SKM-1 (cell line): ENCODE data around the gene SIGLEC1.

Source experiments
- DNase-seq: peaks from one replicate; lab custom pipeline; 2025; ENCODE audit not compliant: unreplicated experiment; lab: John Stamatoyannopoulos, UW

The SIGLEC1 gene

DNA sequence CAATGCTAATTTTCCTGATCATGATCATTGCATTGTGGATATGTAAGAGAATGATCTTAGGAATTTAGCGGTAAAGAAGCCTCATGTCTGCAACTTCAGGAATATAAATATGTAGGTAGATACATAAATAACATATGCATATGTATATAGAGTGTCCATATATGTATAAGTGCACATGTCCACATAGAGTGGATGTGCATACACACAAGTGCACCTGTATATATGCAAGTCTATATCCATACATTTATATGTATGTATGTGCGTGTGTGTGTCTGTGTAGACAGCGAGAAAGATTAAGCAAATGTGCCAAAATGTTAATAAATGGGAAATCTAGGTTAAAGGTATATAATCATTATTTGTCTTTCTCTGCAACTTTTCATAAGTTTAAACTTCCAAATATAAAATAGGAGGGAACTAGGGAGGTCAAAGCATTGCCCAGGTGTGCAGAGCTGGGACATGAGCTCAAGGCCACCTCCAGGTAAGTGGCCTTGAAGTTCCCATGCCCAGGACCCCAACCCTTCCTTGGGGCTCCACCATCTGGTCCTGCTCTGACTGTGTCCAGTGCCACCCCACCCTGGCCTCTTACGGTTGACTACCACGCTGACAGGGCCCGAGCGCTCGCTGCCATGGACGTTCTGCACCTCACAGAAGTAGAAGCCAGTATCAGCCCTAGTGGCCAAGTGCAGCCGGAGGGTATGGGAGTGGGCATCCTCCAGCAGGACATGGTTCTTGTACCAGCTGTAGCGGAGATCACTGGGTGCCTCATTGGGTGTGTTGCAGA, 9.6 kb downstream of the SIGLEC1 start:
- DNase-seq = no peak

DNA sequence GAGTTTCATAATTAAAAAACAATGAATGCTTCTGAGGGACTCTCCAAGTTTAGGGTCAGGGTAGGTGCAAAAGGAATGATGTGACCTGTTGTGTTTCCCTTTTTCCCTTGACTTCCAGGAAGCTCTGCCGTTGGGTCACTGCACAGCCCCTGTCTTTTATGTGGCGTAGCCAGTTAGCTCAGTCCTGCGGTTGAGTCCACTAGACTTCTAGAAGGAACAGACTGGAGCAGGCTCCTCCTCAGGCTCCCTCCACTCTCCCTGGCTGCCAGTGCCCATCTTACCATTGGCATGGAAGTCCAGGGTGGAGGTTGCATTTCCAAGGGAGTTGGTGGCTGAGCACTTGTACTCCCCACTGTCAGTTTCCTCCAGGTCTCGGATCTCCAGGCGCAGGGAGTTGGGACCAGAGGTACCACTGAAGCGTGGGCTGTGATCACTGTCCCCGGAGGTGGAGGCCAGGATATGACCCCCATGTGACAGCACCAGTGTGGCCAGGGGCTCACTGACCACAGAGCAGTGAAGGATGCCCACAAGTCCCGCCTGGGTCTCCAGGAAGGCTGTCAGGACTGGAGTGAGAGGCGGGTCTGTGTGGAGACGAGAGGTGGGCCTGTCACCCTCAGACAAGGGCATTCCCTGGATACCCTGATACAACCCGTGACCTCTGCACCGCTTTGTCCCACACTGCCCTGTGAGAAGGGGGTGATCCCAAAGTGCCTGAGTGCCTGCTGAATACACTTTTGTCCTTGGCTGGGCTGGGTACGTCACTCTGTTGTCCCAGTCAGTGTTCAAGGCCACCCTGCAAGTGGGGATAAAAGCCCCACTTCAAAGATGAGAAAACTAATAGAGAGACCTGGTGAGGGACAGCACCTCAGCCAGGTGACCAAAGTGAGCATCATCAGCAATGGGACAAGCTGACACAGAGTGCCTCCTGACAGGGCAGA, 11.1 kb downstream of the SIGLEC1 start:
- no peak for DNase-seq

DNA sequence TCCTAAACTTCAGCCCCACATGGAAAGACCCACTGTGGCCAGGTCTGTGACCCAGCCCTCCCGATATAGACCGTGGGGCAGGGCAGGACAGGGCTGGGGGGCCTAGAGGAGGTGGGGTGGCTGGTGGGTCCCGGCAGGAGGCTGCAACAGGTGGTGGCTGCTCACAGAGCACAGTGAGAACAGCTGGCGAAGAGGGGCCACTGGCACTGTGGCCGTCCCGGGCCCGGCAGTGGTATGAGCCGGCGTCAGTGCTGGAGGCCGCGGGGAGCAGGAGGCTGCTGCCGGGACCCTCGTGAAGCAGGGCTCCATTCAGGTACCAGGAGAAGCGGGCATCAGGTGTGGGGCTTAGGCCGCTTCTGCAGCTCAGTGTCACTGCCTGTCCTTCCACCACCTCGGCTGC, 13.4 kb downstream of the SIGLEC1 start:
- no peak for DNase-seq

DNA sequence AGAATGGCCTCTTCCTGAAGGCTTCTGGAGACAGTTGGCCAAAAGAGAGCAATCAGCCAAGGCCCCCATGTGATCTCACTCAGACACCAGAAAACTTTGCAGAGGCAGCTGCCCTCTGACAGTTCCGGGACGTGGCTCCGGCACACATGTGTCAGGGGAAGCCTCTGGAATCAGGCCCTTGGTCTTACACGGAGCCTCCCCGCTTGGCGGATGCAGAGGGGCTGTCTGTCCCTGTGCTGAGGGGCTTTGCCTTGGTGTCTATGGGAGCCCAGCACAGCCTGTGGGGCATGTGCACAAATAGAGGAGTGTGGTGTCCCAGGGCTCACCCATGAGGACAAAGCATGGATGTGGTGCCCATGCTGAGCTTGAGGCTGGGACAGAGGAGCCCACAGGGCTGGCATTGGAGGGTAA, 13.8 kb downstream of the SIGLEC1 start:
- no peak for DNase-seq

DNA sequence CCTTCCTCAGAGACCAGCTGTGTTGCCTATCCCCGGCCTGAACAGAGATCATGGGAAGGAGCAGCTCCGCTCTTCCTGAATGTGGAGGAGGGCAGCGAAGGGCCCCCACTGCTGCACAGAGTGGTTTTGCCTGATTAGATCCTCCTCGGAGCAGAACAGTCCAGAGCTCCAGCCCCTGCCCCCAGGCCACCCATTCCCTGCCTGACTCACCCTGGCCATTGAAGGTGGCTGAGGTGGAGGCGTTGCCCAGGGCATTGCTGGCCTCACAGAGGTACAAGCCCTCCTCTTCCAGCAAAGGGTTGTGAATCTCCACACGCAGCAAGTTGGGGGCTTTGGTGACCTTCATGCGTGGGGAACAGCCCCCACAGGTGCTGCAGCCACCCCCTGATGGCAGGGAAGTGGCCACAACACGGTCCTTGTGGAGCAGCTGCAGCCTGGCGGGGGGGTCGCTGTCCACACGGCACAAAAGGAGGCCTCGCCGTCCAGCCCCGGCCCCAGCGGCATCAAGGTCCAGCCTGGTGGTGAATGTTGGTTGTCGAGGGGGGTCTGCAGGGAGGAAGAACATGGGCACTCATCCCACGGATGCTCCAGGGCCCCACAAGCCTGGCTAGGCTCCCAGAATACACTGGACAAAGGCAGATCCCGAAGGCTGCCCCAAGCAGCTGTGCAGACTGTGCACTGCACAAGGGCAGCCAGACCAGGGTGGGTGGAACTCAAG, 14.7 kb downstream of the SIGLEC1 start:
- no peak for DNase-seq

DNA sequence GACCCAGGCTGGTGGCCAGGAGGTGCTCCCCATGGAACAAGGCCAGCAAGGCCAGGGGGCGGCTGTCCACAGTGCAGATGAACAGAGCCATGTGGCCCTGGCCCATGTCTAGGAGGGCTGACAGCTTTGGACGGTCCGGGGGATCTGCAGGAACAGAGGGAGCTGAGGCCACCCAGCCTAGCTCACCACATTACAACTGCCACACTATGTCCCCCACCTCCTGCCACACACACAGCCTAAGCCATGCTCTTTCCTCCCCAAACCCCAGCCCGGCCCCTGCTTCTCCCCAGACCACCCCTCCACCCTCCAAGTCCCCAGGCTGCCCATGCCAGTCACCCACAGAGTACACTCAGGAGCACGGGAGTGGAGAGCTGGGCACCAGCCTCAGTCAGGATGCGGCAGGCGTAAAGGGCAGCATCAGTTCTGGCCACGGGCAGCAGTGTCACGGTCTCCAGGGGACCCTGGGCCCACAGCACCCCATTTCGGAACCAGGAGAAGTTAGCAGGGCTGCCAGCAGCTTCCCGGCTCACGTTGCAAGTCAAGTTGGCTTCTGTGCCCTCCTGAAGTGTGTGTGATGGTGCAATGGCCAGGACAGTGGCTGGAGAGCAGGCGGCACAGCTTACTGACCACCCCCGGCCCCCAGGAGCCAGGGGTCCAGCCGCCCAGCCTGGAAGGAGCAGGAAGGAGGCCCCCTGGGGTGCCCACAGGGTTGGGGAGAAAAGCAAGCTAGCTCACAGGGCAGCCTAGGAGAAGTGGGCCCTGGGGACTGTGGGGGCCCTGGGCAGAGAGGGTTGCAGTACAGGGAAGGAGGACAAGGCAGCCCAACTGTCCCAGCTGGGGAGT, 15.4 kb downstream of the SIGLEC1 start:
- DNase-seq = no peak

DNA sequence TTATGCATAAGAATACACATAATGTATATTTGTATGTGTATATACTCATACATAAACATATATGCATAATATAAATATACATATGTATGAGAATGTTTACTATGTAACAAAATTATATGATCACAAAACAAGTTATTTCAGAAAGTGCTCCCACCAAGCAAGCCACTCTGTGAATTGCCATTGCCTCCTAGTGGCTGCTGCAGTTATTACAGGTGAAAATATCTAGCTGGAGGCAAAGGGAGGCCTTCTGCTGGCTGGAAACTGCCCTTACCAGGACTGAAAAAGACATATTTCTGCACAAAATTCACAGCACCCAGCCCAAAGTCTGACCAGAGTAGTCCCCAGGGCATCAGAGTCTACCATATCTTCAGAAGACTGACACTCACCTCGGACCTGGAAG, 16.2 kb downstream of the SIGLEC1 start:
- DNase-seq = no peak

DNA sequence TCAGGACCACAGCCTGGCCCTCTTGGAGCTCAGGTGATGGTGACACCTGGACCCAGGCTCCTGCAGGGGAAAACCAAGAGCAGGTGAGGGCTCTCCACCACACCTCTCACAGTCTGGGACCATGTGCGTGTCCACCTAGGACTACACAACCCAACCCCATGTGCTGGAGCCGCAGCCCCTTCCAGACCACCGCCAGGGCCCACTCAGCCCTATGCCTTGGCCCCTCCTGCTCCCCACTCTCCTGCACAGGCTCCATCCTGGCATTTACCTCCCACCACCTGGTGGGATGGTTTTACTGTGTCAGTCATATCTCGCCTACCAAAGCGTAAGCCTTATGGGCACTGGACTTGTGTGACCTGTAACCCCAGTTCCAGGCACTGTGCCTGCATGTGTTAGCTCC, 17.5 kb downstream of the SIGLEC1 start:
- DNase-seq = no peak

DNA sequence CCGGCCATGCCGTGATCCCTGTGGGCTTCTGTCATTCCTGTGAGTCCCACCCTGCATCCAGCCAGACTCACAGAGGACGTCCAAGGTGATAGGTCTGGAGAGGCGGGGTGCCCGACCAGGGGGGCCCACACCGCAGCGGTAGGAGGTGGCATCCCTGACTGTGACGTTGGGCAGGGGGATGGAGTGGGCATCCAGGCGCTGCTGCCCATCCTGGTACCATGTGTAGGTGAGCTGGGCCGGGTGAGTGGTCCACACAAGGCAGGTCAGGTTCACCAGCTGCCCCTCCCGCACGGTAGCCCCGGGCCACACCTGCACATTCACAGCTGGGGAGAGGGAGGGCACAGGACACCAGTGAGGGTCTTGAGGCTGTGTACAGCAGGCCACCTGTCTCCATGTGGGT, 19.0 kb downstream of the SIGLEC1 start:
- DNase-seq = no peak

DNA sequence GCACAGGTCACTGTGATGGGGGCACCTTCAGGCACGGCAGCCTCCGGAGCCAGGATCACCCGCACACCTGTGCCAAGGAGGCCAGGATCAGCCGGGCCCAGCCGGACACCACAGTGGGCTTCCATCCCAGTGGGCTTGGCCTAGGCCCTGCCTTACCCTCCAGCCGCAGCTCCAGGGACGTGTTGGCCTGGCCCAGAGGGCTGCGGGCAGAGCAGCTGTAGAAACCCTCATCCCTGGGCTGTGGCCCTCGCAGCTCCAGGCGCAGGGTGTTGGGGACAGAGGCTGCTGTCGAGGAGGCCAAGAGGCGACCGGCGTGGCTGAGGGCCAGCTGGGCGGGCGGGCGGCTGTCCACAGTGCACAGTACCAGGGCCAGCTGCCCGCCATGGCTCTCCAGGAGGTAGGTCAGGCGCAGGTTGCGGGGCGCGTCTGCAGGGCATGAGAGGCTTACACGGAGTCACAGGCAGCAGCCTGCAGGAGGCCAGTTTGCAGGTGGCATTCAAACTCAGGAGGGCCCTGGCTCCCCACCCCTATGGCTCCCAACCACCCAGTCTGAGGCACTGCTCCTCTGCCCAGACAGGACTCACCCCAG, 19.6 kb downstream of the SIGLEC1 start:
- no peak for DNase-seq

DNA sequence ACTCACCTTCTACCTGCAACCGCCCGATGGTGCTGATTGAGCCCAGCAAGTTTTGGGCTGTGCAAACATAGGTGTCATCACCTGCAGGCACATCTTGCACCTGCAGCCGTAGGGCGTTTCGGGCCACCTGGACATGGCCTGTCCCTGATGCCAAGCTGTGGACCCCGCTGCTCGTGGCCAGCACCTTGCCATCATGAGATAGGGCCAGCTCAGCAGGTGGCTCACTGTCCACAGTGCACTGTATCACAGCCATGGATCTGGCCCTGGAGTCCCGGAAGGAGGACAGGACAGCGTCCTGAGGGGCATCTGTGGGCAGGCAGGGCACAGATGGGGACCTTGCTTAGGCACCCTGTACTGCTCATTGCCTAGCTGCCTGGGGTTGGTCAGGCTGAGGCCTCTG, 20.5 kb downstream of the SIGLEC1 start:
- DNase-seq = no peak

DNA sequence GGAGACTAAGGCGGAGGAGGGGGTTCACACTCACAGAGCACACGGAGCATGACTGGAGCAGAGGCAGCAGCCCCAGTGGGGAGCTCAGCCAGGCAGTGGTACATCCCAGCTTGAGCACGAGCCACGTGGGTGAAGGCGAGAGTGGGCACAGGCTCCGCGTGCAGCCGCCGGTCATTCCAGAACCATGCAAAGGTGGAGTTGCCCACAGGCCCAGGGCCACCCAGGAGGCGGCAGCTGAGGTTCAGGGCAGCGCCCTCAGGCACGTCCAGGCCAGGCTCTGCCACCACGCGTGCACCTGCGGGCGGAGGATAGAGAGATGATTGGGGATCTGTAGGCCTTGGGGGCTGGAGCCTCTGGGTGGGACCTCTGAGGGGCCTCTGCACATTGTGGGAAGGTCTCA, 21.1 kb downstream of the SIGLEC1 start:
- no peak for DNase-seq

DNA sequence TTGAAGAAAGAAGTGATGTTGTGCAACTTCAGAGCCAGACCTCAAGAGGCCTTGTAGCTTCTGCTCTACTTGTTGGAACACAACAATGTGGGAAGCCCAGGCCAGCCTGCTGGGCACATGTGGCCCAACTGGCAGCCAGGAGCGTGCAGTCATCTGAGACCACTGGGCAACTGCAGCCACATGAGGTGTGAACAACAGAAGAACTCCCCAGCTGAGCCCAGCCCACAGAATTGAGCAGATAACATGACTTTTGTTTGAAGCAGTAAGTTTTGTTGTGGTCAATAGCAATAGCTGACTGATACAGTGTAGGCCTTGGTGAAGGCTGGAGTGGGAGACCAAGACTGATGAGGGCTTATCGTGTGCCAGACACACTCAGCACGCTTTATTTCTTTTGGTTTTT, 22.0 kb downstream of the SIGLEC1 start:
- no peak for DNase-seq

DNA sequence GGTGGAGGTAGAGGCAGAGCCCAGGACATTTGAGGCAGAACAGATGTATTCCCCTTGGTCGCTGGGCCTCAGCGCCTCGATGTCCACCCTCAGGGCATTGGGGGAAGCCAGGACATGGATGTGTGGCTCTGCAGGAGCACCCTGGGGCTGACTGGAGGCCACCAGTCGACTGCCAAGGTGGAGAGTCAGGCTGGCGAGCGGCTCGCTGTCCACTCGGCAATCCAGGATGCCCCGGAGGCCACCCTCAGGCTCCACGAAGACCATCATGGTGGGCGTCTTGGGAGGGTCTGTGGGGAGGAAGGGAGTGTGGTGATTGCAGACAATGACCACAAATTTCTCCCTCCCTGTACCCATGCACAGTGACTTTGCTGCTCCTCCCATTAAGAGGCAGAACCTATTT, 22.4 kb downstream of the SIGLEC1 start:
- DNase-seq = no peak

DNA sequence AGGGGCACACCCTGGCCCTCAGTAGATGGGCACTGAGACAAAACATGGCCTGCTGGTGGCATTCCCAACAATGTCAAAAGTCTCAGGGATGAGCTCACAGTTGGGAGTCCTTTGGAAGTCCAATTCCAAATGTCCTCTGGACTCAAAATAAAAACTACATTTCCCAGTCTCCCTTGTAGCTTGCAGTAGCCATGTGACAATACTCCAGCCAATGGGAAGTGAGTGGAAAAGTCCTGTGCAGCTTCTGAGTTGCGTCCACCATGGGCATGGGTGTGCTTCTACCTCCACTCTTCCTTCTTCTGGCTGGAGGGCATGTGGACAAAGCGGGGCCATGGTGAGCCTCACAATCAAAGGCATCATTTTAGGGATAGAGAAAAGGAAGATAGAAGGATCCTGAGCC, 24.7 kb downstream of the SIGLEC1 start:
- DNase-seq = no peak

DNA sequence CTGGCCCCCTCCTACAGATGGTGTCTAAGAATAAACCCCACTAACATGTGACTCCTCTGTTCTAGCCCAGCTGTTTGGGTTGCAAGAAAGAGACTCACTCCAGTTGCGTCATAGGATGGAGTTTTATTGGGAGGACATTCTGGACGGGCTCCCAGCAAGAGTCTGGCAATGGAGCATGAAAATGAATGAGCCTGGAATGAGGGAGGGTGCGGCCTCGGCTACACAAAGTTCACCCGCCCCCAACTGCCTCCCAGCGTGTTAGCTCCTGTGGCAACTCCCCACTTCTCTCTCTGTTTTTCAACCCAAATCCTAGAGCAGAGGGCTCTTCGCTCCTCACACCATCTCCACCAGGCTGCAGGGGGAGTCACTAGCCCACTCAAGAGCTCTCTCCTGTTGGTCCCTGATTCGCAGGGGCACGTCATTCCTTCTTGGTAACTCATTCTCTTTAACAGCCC, 25.5 kb downstream of the SIGLEC1 start:
- DNase-seq = no peak

DNA sequence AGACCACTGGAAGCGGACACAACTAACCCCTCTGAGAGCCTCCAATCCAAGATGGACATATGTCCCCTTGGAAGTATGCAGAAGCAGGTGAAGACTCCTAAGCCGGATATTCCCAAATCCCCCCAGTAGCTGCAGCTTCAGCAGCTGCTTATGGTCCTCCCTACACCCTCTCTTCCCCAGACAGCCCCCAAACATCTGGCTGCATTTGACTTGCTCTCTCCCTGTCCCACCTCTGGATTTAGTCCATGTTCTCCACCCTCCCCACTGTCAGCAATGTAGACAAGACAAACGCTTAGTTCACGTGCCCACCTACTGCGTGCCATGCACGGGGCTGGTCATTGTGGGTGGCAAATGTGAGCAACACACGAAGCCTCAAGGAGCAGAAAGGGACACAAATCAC, 26.0 kb downstream of the SIGLEC1 start:
- no peak for DNase-seq

DNA sequence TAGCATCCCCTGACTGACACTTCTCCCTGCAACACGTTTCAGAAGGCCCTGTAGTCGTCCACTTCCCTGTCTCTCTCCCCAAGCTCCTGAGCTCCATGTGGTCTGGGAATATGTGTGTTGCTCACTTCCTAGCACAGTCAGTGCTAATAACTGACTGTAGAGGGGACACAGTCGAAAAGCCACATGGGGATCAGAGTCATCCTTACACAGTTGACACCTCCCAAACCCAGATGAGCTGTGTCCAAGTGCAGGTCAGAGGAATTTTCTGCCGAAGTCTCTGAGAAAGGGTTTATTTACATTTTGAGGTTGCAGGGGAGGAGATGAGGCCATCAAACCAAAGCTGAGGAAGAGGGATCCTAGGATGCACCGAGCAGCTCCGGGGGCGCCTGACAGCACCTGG, 27.1 kb downstream of the SIGLEC1 start:
- DNase-seq = no peak

DNA sequence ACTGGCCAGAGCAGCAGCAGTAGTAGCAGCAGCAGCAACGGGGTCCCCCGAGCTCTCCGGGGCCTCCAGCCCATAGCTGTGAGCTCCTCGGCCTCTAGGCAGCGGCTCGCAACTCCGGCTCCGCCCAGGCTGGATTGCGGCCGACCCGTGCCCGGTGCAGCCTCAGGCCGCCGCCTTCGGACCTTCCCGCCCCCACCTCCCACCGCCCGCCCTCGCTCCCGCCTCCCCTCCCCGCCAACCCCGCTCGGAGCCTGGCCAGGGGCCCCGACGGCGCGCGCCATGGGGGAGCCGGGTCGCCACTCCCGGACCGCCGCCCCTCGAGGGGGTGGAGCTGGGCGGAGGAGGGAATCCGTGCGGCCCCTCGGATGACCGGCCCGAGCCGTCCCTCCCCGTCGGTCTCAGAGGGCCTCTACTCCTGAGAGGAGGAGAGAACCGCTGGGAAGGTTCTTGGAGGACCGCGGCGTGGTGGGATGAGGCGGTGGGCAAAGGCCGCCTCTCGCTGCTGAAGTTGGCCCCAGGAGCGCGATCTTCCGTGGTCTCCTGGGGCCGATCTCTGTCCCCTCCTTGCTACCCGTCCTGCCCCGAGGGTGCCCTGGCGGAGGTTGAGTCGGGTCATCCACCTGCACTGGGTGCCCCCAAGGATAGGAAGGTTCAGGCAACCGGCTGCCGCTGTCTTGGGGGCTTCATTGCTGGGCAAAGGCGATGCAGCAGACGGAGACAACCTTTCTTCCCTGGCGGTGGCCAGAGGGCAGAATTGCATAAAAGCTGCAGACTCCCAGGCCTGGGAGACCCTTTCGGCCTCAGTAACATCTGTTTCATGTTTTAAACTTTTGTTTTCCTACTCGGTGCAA, 30.2 kb downstream of the SIGLEC1 start, which contains the start of gene ADAM33:
TSS of gene ADAM33 (minus strand) at position 80 of the 851 bp plus-strand sequence. CDS start at position 74, 6 bp downstream.
- no peak for DNase-seq
